ENCODE results near the gene ACY1.

ACY1 gene

GRCh38 chr3:51945926-51946705 is 37.2 kb upstream of the ACY1 start:
- no peak for DNase-seq (ENCODE audit: low read depth in 2 of 2)

DNA sequence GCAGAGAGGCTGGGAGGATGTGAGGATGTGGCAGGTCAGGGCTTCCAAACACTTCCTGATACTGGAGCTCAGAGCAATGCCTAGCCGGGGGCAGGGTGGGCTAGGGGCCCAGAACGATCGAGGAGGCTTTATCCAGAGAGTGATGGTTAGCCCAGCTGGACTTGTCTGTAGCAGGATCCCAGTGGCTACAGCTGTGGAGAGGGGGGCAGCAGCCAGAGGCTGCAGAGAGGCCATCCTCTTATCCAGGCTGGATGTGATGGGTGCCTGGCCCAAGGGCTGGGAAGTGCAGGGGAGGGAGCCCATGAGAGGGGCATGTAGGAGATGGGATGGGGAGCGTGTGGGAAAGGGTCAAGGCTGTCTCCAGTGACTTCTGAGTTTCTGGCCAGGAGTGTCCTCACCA is 36.5 kb upstream of the ACY1 start:
- no peak for DNase-seq (ENCODE audit: low read depth in 2 of 2)

GRCh38 chr3:51947215-51947900 is 36.0 kb upstream of the ACY1 start:
- DNase-seq (ENCODE audit: low read depth in 2 of 2): no peak

DNA sequence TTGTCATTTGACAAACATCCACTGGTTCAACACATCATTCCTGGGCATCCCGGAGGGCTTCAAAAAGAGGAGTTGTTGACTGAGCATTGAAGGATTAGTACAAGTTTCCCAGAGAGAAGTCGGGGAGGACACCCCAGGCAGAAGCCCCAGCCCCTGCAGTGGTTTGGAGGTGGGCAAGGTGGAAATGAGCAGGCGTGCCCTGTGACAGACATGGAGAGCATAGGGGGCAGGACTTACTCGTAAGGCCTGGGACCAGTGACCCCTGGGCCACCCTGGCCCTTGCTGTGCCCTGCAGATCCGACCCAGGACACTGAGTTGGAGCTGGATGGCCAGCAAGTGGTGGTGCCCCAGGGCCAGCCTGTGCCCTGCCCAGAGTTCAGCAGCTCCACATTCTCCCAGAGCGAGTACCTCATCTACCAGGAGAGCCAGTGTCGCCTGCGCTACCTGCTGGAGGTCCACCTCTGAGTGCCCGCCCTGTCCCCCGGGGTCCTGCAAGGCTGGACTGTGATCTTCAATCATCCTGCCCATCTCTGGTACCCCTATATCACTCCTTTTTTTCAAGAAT is 35.2 kb upstream of the ACY1 start:
- no peak for DNase-seq (ENCODE audit: low read depth in 2 of 2)

GRCh38 chr3:51949121-51949520 is 34.2 kb upstream of the ACY1 start:
- DNase-seq (ENCODE audit: low read depth in 2 of 2): no peak

DNA sequence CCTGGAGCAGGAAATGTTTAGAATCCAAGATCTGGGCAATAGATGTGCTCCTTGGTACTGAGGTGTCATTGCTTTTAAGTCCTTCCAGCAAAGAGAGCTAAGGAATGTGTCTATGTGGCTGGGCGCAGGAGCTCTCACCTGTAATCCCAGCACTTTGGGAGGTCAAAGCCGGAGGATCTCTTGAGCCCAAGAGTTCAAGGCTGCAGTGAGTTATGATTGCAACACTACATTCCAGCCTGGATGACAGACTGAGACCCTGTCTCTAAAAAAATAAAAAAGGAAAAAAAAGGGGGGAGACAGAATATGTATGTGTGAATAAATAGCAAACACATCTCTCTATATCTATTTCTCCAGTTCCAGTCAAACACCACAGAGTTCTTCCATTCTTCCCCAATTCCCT is 32.4 kb upstream of the ACY1 start:
- no peak for DNase-seq (ENCODE audit: low read depth in 2 of 2)

DNA sequence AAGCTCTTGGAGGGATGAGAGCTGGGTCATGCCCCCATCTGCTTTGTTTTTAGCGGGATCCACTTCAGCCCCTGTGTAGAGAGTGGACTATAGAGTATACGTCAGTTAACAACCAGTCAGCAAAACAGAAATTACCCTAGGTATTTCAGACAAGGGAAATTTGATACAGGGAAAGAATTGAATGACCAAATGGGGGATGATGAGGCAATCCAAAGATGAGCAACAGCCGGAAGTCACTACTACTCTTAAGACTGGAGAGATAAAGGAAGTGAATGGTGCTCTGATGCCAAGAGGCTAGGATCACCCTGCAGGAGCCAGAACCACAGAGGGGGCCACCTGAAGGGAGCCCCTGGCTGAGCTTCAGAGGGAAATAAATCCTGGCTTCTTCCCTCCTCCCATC is 29.9 kb upstream of the ACY1 start:
- peak in 1 of 2 experiments; percentile 37 for DNase-seq (ENCODE audit: low read depth in 2 of 2)

DNA sequence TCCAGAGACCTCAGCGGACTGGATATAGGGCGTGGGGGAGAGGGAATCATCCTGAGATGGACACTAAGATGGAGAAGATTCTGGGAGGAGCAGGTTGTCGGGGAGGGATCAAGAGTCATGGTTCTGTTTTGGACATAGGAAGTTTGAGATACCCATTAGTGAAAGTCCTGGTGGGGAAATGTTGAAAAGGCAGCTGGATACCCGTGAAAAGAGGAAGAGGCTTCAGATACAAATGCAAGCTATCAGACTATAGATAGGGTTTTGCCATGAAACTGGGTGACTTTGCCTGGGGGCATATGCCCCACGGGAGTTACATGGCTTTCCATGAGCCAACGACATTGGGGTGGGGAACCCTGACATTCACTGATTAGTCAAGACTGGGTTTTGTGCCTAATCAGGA is 29.2 kb upstream of the ACY1 start:
- no peak for DNase-seq (ENCODE audit: low read depth in 2 of 2)

DNA sequence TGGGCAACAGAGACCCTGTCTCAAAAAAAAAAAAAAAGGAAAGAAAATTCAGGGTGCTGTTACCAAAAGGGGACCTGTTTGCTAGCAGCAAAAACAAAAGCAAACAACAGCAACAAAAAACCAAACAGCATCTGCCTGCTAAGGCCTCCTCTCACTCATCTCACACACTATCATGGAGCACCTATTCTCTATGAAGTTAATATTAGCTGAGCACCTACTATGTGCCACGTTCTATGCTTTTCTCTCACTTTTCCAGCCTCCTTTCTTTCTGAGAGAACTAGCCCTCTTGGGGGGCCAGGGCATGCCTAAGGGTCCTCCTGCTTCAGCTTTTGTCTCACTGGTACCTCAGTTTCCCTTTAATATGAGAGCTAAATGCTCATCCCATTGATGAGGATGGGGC is 28.6 kb upstream of the ACY1 start:
- DNase-seq (ENCODE audit: low read depth in 2 of 2): no peak

GRCh38 chr3:51955175-51955892 is 28.0 kb upstream of the ACY1 start, which contains the start of gene GPR62:
GPR62 (plus strand) TSS chr3:51955381; CDS start chr3:51955653, 272 bp downstream.
- DNase-seq (ENCODE audit: low read depth in 2 of 2): no peak

- no peak for DNase-seq (ENCODE audit: low read depth in 2 of 2)
Observed at GRCh38 chr3:51955893-51956770, 27.2 kb upstream of the ACY1 start.

- no peak for DNase-seq (ENCODE audit: low read depth in 2 of 2)
Observed at GRCh38 chr3:51957520-51958205, 25.7 kb upstream of the ACY1 start.

- no peak for DNase-seq (ENCODE audit: low read depth in 2 of 2)
Observed at GRCh38 chr3:51958603-51959521, 24.5 kb upstream of the ACY1 start.

GRCh38 chr3:51959651-51960050 is 23.7 kb upstream of the ACY1 start:
- no peak for DNase-seq (ENCODE audit: low read depth in 2 of 2)

GRCh38 chr3:51960386-51960785 is 22.9 kb upstream of the ACY1 start:
- DNase-seq (ENCODE audit: low read depth in 2 of 2): no peak

- DNase-seq (ENCODE audit: low read depth in 2 of 2): no peak
Observed at GRCh38 chr3:51961011-51961410, 22.3 kb upstream of the ACY1 start.

GRCh38 chr3:51961602-51962569 is 21.4 kb upstream of the ACY1 start:
- no peak for DNase-seq (ENCODE audit: low read depth in 2 of 2)

GRCh38 chr3:51962854-51963530 is 20.3 kb upstream of the ACY1 start:
- no peak for DNase-seq (ENCODE audit: low read depth in 2 of 2)
